Loucy (cell line): ENCODE data around the gene BRSK2.

Experiments
- CTCF ChIP-seq: fragments of 200-600 bp; sonication (generic); conservative IDR thresholded peaks from 2 replicates; pipeline ENCODE4 v1.5.1; 2014; ENCODE audit warnings: mild to moderate bottlenecking, antibody characterized with exemption, low read length
- EZH2phosphoT487 ChIP-seq: fragments of 200-600 bp; IDR thresholded peaks from 2 replicates; pipeline ENCODE4 v1.6.1; 2018; ENCODE audit warnings: antibody characterized with exemption, mild to moderate bottlenecking, moderate library complexity, borderline replicate concordance

- TF ChIP-seq CTCF (no peak), EZH2phosphoT487 (no peak)
Measured at GRCh38 chr11:1422981-1423380, 33.2 kb downstream of the BRSK2 start.
